Activated CD4-positive, alpha-beta memory T cell treated with anti-CD3 and anti-CD28 coated beads, Interleukin-2, amount 10 ng/mL, durations not matched to agents 7 days and 5 days (primary cell): Measurements from ENCODE around the gene COX5A. TPM values are rescaled to one million over a fixed set of nuclear protein-coding genes. Genes with fewer than 3 reads are reported as not detected.

Source experiments
- CTCF ChIA-PET: fragments of 350-600 bp; sonication (Branson Sonifier 250); formaldehyde crosslinking; loops from one replicate; lab custom pipeline; 2021; ENCODE audit warnings: antibody characterized with exemption, inconsistent platforms; lab: Charles Lee
- POLR2A ChIA-PET: fragments of 350-600 bp; sonication (Branson Sonifier 250); formaldehyde crosslinking; loops from one replicate; lab custom pipeline; 2021; ENCODE audit warnings: antibody characterized with exemption; lab: Charles Lee
- DNase-seq: peaks from one replicate; pipeline ENCODE4 v3.0.0-alpha.2; 2020
- H3K27ac Mint-ChIP-seq: one replicate; pipeline ENCODE4 v1.8.0; 2021; ENCODE audit warnings: mild to moderate bottlenecking, mixed read lengths
- H3K27me3 Mint-ChIP-seq: one replicate; pipeline ENCODE4 v1.8.0; 2021; ENCODE audit warnings: mixed read lengths
- H3K36me3 Mint-ChIP-seq: one replicate; pipeline ENCODE4 v1.8.0; 2021; ENCODE audit warnings: low read depth, mixed read lengths
- H3K4me1 Mint-ChIP-seq: one replicate; pipeline ENCODE4 v1.8.0; 2021; ENCODE audit warnings: mixed read lengths
- H3K4me3 Mint-ChIP-seq: one replicate; pipeline ENCODE4 v1.8.0; 2021; ENCODE audit warnings: mild to moderate bottlenecking, mixed read lengths
- H3K9me3 Mint-ChIP-seq: one replicate; pipeline ENCODE4 v1.8.0; 2021; ENCODE audit warnings: mixed read lengths
- total RNA-seq, 2 experiments: library from RNA; stranded (reverse); gene quantifications; one replicate each; pipeline ENCODE4 v1.2.3, GENCODE V29; 2021

COX5A gene
- total RNA-seq, 2 experiments from 2014 or later: 273 to 274 TPM

DNA sequence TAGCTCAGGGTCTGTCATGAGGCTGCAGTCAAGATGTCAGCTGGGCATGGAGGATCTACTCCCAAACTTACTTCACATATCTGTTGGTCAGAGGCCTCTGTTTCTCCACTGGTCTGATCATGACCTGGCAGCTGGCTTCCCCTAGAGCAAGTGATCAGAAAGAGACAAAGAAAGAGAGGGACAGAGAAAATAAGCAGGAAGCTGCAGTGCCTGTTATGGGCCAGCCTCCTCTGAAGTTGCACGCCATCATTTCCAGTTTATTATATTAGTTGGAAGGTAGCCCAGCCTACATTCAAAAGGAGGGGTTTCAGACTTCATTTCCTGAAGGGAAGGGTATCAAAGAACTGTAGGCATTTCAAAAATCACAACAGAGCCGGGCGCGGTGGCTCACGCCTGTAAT, 23.7 kb upstream of the COX5A start:
- Mint-ChIP-seq H3K27ac (no peak overlapping the region), H3K9me3 (no peaks in the 10 kb centered on the region)
- POLR2A ChIA-PET: interaction anchor here (1.3 to 3.1 kb wide), 2 partner anchors 10 to 62 kb away, joined by 3 to 8 read pairs; partner anchors contain the start of gene PPCDC

DNA sequence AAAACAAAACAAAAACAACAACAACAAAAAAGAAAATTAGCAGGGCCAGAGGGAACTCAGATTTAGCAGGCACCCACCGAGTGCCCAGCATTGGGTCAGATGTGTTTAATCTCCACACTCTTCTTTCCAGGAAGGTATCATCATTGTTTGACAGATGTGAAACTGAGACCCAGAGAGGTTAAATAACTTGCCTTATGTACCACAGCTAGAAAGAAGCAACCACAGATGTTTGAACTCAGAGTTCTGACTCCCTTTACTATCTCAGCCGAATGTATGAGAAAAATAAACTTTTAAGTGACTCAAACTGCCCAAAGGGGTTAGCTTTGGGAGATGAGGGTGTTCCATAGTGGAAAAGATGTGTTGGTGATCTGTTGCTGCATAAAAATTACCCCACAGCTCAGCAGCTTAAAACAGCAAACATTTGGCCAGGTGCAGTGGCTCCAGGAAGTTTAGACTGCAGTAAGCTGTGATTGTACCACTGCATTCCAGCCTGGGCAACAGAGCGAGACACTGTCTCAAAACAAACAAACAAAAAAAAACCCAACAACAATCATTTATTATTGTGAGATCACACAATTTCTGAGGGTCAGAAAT, 23.2 kb upstream of the COX5A start:
- no peak overlapping the region for H3K4me3 Mint-ChIP-seq
- peaks cover 54% of the 10 kb centered on the region for H3K27me3 Mint-ChIP-seq
- H3K36me3 Mint-ChIP-seq: peaks cover 4% of the 10 kb centered on the region
- H3K4me1 Mint-ChIP-seq: peaks cover 46% of the 10 kb centered on the region
- ChIA-PET POLR2A (interaction anchor here (1.3 to 3.1 kb wide), 2 partner anchors 10 to 62 kb away, joined by 3 to 8 read pairs; partner anchors contain the start of gene PPCDC), CTCF (interaction anchor here (0.6 to 4.3 kb wide), 8 partner anchors 9 to 240 kb away, joined by 3 to 17 read pairs (median 4); no protein-coding TSS in a partner anchor)
- no peaks in the 10 kb centered on the region for H3K9me3 Mint-ChIP-seq
- no peak overlapping the region for H3K27ac Mint-ChIP-seq
- no peak for DNase-seq

More for the DNA sequence above, 23.7 kb upstream of the COX5A start:
- peaks cover 54% of the 10 kb centered on the region for H3K27me3 Mint-ChIP-seq
- no peak overlapping the region for H3K4me3 Mint-ChIP-seq
- CTCF ChIA-PET: interaction anchor here (0.6 to 4.3 kb wide), 7 partner anchors 9 to 132 kb away, joined by 3 to 17 read pairs (median 4); no protein-coding TSS in a partner anchor
- H3K4me1 Mint-ChIP-seq: peaks cover 46% of the 10 kb centered on the region
- peaks cover 4% of the 10 kb centered on the region for H3K36me3 Mint-ChIP-seq
- DNase-seq: no peak

DNA sequence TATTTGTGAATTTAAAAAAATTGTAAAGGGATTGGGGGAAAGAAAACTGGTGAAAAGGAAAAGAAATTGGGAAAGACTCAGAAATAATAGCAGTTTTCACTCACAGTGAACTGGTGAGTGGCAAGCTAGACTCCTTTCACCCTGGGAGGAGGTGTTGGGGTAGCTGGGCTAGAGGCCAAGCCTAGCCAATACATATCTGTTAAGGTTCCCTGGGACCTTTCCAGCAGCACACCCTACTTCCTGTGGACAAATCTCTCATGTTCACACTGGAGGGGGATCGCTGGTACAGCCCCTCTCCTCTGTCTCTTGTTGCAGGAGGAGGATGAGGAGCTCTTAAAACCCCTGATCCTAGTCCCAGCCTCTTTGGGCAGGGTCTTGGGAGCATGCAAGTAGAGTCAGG, 22.4 kb upstream of the COX5A start:
- H3K4me1 Mint-ChIP-seq: peaks cover 50% of the 10 kb centered on the region
- POLR2A ChIA-PET: interaction anchor here (3.1 kb wide), 1 partner anchor 63 kb away, joined by 8 read pairs; the partner anchor contains the start of gene PPCDC
- H3K9me3 Mint-ChIP-seq: no peaks in the 10 kb centered on the region
- H3K27me3 Mint-ChIP-seq: peaks cover 54% of the 10 kb centered on the region
- CTCF ChIA-PET: interaction anchor here (1.1 to 4.3 kb wide), 5 partner anchors 10 to 241 kb away, joined by 3 to 17 read pairs (median 4); no protein-coding TSS in a partner anchor
- no peak overlapping the region for H3K27ac Mint-ChIP-seq
- H3K36me3 Mint-ChIP-seq: peaks cover 4% of the 10 kb centered on the region
- no peak for DNase-seq
- no peak overlapping the region for H3K4me3 Mint-ChIP-seq

DNA sequence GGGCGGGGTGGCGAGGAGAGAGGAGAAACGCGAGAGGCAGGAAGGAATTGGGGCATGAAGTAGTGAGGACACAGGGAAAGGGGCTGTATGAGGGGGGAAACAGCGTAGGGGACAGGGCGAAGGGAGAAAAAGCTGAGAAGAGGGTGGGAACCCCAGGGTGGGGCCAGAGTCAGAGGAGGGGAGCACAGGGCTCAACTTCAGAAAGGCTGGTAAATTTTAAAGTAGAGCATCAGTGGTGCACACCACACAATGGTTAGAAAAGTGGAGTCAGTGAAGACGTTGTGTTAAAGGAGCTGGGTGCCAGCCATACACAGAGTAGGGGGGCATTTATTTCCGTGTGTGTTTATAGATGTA, 21.7 kb upstream of the COX5A start:
- H3K27me3 Mint-ChIP-seq: peaks cover 54% of the 10 kb centered on the region
- no peak overlapping the region for H3K27ac Mint-ChIP-seq
- DNase-seq: no peak
- ChIA-PET CTCF (interaction anchor here (1.2 to 4.3 kb wide), 2 partner anchors 9 to 58 kb away, joined by 4 to 17 read pairs; no protein-coding TSS in a partner anchor), POLR2A (interaction anchor here (3.1 kb wide), 1 partner anchor 64 kb away, joined by 8 read pairs; the partner anchor contains the start of gene PPCDC)
- H3K9me3 Mint-ChIP-seq: no peaks in the 10 kb centered on the region
- H3K4me1 Mint-ChIP-seq: peaks cover 50% of the 10 kb centered on the region
- peaks cover 4% of the 10 kb centered on the region for H3K36me3 Mint-ChIP-seq
- H3K4me3 Mint-ChIP-seq: no peak overlapping the region

DNA sequence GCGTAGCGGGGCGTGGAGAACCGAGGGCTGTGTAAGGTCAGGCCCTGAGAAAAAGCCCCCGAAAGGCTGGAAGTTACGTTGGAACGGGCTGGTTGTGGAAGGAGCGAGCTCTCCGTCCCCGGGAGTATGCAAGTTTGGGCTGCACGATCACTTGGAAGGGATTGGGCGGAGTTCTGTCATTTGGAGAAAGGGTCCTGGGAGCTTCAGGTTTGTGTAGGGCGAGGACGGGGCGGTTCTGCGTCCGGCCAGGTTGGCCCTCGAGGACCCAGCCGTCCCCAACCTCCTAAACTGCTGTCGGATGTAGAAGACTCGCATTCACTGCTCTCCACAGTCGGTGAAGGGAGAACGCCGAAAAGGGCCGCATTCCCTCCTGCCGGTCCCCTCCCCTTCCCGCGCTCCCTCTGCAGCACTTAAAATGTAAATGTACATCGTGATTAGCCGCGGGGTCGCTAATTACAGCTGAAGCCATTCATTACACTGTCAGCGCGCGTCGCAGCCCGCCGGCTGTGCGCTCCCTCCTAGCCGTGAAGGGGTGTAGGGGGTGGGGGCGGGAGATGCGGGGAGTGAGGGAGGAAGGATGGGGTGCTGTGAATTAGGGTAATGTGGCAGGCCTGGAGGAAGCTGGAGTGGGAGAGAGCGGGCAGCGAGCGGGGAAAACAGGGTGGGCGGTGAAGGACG, 21.2 kb upstream of the COX5A start:
- H3K27ac Mint-ChIP-seq: no peak overlapping the region
- H3K27me3 Mint-ChIP-seq: peaks cover 54% of the 10 kb centered on the region
- H3K9me3 Mint-ChIP-seq: no peaks in the 10 kb centered on the region
- H3K36me3 Mint-ChIP-seq: peaks cover 4% of the 10 kb centered on the region
- peak overlapping the region; percentile 8 for H3K4me3 Mint-ChIP-seq
- DNase-seq: no peak
- ChIA-PET CTCF (interaction anchor here (1.2 to 4.3 kb wide), 2 partner anchors 8 to 58 kb away, joined by 4 to 17 read pairs; no protein-coding TSS in a partner anchor), POLR2A (interaction anchor here (3.1 kb wide), 1 partner anchor 64 kb away, joined by 8 read pairs; the partner anchor contains the start of gene PPCDC)
- peaks cover 49% of the 10 kb centered on the region for H3K4me1 Mint-ChIP-seq

DNA sequence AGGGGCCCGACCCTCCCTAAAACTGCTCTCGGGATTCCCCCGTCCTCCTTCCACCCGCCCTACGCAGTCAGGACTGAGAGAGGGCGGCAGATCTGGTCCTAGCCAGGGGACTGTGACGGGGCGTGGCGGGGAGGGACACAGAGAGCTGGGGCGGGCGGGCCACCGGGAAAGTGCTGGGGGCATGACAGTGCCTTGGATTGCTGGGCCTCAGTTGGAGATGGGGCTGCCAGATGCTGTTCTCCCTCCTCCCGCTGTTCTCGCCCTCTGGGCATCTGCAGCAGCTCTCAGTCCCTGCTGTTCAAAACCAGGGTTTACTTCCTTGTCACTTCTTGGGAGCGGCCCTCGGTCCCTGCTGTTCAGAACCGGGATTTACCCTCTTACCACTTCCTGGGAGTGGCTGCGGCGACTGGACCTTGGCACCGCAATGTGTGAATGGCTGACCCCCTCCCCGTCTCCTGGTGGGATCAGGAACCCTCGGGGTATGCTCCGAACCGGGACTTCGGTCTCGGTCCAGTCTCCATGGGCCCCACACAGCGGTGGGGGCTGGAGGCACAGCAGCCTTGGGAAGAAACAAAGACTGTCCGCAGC, 20.5 kb upstream of the COX5A start:
- ChIA-PET CTCF (no interaction called here), POLR2A (no interaction called here)
- H3K4me1 Mint-ChIP-seq: peaks cover 50% of the 10 kb centered on the region
- no peak overlapping the region for H3K4me3 Mint-ChIP-seq
- H3K27me3 Mint-ChIP-seq: peaks cover 54% of the 10 kb centered on the region
- no peak overlapping the region for H3K27ac Mint-ChIP-seq
- H3K36me3 Mint-ChIP-seq: peaks cover 4% of the 10 kb centered on the region
- no peaks in the 10 kb centered on the region for H3K9me3 Mint-ChIP-seq
- no peak for DNase-seq

DNA sequence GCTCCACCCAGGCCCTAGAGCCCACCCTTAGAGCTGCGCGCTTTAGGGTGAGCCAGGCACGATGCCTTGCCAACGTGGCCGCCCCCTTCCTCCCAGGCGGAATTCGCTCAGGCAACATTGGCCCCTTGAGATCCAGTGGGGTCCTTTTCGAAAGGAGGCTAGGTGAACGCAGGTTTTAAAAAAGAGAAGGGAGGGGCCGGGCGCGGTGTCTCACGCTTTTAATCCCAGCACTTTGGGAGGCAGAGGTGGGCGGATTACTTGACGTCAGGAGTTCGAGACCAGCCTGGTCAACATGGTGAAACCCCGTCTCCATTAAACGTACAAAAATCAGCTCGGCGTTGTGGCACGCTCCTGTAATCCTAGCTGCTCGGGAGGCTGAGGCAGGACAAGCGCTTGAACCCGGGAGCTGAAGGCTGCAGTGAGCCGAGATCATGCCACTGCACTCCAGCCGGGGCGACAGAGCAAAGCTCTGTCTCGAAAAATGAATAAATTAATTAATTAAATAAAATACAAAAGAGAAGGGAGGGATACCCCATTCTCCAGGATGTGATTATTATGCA, 19.7 kb upstream of the COX5A start:
- peak overlapping the region; percentile 71 for H3K4me3 Mint-ChIP-seq
- H3K4me1 Mint-ChIP-seq: peaks cover 48% of the 10 kb centered on the region
- H3K27me3 Mint-ChIP-seq: peaks cover 49% of the 10 kb centered on the region
- no peaks in the 10 kb centered on the region for H3K9me3 Mint-ChIP-seq
- peaks cover 4% of the 10 kb centered on the region for H3K36me3 Mint-ChIP-seq
- no peak for DNase-seq
- no peak overlapping the region for H3K27ac Mint-ChIP-seq
- POLR2A ChIA-PET: interaction anchor here (0.8 to 1.6 kb wide), 13 partner anchors 14 to 417 kb away, joined by 3 to 8 read pairs (median 3); partner anchors contain the start of genes ARID3B, C15orf39, COX5A and PPCDC
- CTCF ChIA-PET: interaction anchor here (0.8 to 1.6 kb wide), 11 partner anchors 11 to 247 kb away, joined by 3 to 9 read pairs (median 5); partner anchors contain the start of genes COX5A, PPCDC and SCAMP5

DNA sequence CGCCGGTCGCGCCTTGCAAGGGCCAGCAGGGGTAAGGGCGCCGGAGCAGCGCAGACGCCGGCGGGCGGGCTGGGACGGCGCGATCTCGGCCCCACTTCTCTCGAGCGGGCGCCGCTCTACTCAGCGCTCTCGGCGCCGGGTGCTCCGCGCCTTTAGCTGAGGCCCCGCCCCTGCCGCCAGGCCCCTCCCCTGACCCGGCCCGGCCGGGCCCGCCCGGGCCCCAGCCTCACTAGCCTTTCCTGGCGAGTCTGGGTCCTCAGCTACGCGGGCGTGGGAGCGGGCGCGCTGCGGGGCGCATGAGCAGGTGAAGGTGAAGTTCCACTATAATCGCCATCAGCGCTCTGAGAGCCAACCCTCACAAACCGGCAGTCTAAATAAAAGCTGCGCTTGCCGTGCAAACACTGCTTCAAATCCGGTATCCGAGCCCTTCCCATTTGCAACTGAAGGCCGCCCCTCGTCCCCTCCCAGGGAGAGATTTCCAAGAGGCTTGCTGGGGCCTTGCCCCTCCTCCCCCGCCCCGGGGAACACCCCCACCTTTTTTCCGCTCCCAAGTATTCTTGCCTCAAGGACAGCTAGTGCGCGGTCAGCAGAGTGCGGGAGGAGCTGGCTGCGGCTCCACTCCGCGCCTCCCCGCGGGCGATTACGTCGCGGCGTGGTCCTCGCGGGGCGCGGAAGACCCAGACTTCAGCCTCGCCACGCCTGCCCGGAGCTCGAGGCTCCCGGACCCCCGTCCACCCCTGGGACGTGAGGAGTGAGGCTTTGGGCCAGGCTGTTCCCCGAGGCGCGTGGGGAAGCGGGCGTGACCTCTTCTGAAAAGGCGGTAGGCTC, 19.0 kb upstream of the COX5A start, which contains the start of gene RPP25:
TSS of gene RPP25 (minus strand) at position 125 of the 828 bp plus-strand sequence. CDS start 189 bp downstream, outside the sequence.
- peak; percentile 78 for DNase-seq
- ChIA-PET POLR2A (interaction anchor here (0.8 to 1.6 kb wide), 17 partner anchors 14 to 495 kb away, joined by 3 to 8 read pairs (median 3); partner anchors contain the start of genes ARID3B, C15orf39, COX5A and FAM219B), CTCF (interaction anchor here (0.6 to 1.6 kb wide), 15 partner anchors 10 to 248 kb away, joined by 3 to 9 read pairs (median 4); partner anchors contain the start of genes COX5A, PPCDC and SCAMP5)
- peaks cover 48% of the 10 kb centered on the region for H3K4me1 Mint-ChIP-seq
- peaks cover 44% of the 10 kb centered on the region for H3K27me3 Mint-ChIP-seq
- H3K27ac Mint-ChIP-seq: no peak within 1 kb of the TSS
- H3K4me3 Mint-ChIP-seq: peak within 1 kb of the TSS; percentile 71
- no peaks in the 10 kb centered on the region for H3K9me3 Mint-ChIP-seq
- peaks cover 4% of the 10 kb centered on the region for H3K36me3 Mint-ChIP-seq

DNA sequence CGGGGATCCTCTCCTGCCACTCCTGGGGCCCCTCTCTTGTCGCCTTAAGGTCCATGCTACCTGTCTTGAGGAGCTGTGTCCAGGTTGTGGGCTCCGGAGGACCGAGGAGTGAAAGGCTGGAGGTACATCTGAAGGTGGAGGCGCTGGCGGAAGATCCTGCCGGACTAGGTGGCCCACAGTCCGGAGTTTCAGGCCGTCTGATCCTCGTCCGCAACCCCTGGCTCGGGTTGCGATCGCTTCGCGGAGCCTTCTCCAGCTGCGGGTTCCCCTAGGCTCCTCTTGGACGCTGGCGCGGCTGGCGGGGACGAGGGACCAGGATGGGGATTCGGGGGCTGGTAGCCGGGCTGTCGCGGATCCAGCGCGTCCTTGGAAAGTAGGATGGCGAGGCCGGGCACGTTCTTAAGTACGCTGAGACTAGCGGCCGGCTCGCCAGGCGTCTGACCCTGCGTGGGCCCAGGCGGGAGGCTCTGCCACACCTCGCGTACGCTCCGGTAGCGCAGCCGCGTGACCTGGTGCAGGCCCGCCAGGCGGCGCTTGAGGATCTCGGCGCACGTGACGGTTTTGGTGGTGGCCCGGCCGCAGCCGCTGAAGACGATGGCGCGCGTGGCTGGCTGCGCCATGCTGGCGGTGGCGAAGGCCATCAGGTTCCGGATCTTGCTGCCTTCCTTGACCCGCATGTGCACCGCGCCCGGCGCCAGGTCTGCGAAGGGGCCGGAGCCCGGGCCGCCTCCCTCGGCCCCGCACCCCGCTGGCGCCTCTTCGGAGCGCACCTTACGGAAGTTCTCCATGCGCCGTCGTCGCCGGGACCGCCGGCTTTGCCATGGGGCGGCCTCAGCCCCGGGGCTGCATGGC, 18.1 kb upstream of the COX5A start:
- H3K36me3 Mint-ChIP-seq: peaks cover 4% of the 10 kb centered on the region

DNA sequence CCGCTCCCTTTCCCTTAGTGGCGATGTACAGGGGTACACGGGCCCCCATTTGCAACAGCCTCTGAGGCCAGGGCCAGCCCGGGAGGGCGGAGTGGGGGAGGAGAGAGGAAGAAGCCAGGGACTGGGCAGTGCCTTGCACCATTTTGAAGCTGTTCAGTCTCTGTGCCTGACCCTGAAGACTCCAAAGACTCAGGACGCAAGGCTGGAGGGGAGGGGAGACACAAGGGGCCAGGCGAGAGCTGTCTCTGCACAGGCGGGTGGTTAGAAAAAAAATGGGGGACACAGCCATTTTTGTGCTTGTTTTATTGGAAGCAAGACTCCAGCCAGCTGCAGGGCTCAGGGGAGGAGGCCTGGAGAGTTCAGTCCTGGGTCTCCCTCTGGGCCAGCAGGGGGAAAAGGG, 17.1 kb upstream of the COX5A start:
- ChIA-PET POLR2A (interaction anchor here (1.3 to 2.2 kb wide), 6 partner anchors 8 to 168 kb away, joined by 3 to 6 read pairs (median 4); partner anchors contain the start of genes FAM219B and SCAMP5), CTCF (interaction anchor here (0.6 to 2.0 kb wide), 5 partner anchors 11 to 175 kb away, joined by 3 to 7 read pairs (median 3); no protein-coding TSS in a partner anchor)
- peak overlapping the region; percentile 27 for H3K4me3 Mint-ChIP-seq
- H3K27me3 Mint-ChIP-seq: peaks cover 29% of the 10 kb centered on the region
- no peaks in the 10 kb centered on the region for H3K9me3 Mint-ChIP-seq
- peaks cover 37% of the 10 kb centered on the region for H3K4me1 Mint-ChIP-seq
- no peak overlapping the region for H3K27ac Mint-ChIP-seq
- peaks cover 4% of the 10 kb centered on the region for H3K36me3 Mint-ChIP-seq
- no peak for DNase-seq

More for the DNA sequence above, 18.1 kb upstream of the COX5A start:
- Mint-ChIP-seq H3K27me3 (peaks cover 37% of the 10 kb centered on the region), H3K4me3 (peak overlapping the region; percentile 56), H3K9me3 (no peaks in the 10 kb centered on the region), H3K4me1 (peaks cover 42% of the 10 kb centered on the region), H3K27ac (no peak overlapping the region)
- DNase-seq: peak; percentile 75
- ChIA-PET CTCF (interaction anchor here (0.5 to 1.6 kb wide), 11 partner anchors 9 to 509 kb away, joined by 3 to 9 read pairs (median 4); partner anchors contain the start of genes PPCDC and SCAMP5), POLR2A (interaction anchor here (0.8 to 2.2 kb wide), 12 partner anchors 18 to 496 kb away, joined by 3 to 8 read pairs (median 4); partner anchors contain the start of genes C15orf39, COX5A, FAM219B and PPCDC)
